ENCODE results near the gene RARB. TPM values are rescaled to one million over a fixed set of nuclear protein-coding genes. Genes with fewer than 3 reads are reported as not detected.

Gene RARB
- total RNA-seq, 2 donors from 2014 or later, result 15.2 to 22.8 TPM

- no peaks in the 10 kb centered on the region for H3K36me3 ChIP-seq
- no peaks in the 10 kb centered on the region for H3K9me3 ChIP-seq
- no peak for TF ChIP-seq CTCF (IDR thresholded peaks at IDR 0.05)
- H3K27me3 ChIP-seq, result no peaks in the 10 kb centered on the region
- H3K27ac ChIP-seq, result peak overlapping the region; percentile 87 to 94
- peaks cover 0 to 28% of the 10 kb centered on the region in 2 donors for H3K4me1 ChIP-seq
- H3K4me3 ChIP-seq, result peak overlapping the region; percentile 59 to 71
- DNase-seq (ENCODE audit: low spot score), result no peak
These were observed 799 bp downstream of the RARB start for GRCh38 chr3:25428789-25429335.

DNA sequence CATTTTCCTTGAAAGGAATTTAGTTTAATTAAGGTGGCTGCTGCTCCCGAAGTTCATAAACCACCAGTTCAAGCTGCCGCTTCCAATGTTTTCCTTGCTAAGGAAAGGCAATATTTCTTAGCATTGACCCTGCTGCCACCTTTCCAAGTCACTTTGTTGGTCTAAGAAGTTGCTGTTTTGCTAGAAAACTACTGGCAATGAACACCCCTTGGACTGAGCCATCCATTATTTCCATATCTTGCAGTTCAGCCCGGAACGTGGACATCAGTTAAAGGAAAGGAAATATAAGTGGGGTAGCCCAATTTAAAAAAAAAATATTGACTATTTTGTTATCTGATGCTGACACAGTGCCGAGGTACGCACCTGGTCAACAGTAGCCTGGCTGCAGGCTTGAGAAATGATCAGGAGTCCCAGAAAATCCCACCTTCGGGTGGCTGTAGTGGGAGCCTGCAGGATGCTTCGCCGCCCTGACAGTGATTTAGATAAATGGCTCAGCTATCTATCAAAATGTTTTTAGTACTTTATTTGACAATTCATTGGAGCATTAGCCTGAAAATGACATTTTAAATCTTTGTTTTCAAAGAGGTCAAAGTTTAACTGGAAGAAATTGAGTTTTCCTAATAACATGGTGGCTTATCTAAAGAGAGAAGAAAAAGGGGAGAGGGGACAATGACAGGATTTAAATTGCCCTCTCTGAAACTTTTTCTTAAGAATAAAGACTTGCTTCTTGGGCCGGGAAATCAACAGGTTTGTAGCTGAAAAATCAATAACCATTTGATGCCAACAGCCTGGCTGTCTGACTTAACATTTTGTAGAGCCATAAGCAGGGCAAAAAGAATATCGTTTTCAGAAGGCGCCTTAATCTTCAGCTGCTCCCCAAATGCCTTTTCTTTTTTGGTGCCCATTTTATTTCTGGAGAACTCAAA lies 1.6 kb downstream of the RARB start:
- no peak for DNase-seq (ENCODE audit: low spot score)
- no peaks in the 10 kb centered on the region for H3K36me3 ChIP-seq
- H3K27me3 ChIP-seq, result no peaks in the 10 kb centered on the region
- H3K9me3 ChIP-seq, result no peaks in the 10 kb centered on the region
- no peak for TF ChIP-seq CTCF (IDR thresholded peaks at IDR 0.05)
- H3K27ac ChIP-seq, result peak overlapping the region; percentile 87 to 94
- H3K4me3 ChIP-seq, result peak overlapping the region; percentile 59 to 71
- peaks cover 0 to 29% of the 10 kb centered on the region in 2 donors for H3K4me1 ChIP-seq

GRCh38 chr3:25430287-25430934 lies 2.3 kb downstream of the RARB start:
- H3K4me3 ChIP-seq, result peak overlapping the region; percentile 59 to 71
- no peak for DNase-seq (ENCODE audit: low spot score)
- H3K9me3 ChIP-seq, result no peaks in the 10 kb centered on the region
- peaks cover 0 to 29% of the 10 kb centered on the region in 2 donors for H3K4me1 ChIP-seq
- H3K36me3 ChIP-seq, result no peaks in the 10 kb centered on the region
- H3K27ac ChIP-seq, result peak overlapping the region; percentile 87 to 94
- H3K27me3 ChIP-seq, result no peaks in the 10 kb centered on the region
- no peak for TF ChIP-seq CTCF (IDR thresholded peaks at IDR 0.05)

DNA sequence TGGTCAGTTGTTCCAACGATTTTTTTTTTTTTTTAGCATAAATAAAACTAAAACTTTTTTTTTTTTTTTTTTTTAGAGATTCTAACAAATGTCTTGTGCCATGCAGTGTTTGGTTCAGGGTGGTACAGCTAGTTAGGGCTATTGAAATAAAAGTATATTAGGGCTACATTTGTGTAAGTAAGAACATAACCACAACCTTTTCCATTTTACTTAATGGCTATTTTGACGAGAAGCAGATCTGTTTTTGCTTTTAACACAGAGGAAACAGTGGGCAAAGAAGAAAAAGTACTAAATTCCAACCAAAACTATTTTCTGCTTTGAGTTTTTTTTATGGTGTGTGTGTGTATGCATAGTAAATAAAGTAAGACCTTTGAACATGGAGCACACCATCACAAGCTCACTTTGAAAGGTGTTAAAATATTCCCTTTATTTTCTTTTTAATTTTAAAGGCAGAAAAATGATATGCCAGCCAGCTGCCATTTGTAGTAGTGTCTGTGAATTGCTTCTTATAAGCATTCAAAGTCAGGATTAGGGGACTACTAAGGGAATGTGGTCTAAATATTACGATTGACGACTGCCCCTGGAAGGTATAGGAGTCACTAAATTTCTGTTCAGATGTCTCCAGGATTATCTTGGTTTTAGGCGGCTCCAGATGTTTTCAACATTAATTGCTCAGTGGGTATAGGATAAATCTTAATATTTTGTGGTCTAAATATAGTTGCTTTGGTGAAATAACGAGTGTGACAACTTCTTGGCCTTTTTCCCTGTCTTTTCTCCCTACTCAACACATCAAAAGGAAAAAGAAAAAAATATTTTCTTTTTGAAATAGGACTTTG lies 3.1 kb downstream of the RARB start:
- DNase-seq (ENCODE audit: low spot score), result no peak
- Histone ChIP-seq H3K27me3 (no peaks in the 10 kb centered on the region), H3K4me1 (peaks cover 0 to 32% of the 10 kb centered on the region in 2 donors), H3K4me3 (peak overlapping the region; percentile 59 to 71), H3K27ac (peak overlapping the region; percentile 87 to 94), H3K36me3 (no peaks in the 10 kb centered on the region), H3K9me3 (no peaks in the 10 kb centered on the region)
- no peak for TF ChIP-seq CTCF (IDR thresholded peaks at IDR 0.05)

DNA sequence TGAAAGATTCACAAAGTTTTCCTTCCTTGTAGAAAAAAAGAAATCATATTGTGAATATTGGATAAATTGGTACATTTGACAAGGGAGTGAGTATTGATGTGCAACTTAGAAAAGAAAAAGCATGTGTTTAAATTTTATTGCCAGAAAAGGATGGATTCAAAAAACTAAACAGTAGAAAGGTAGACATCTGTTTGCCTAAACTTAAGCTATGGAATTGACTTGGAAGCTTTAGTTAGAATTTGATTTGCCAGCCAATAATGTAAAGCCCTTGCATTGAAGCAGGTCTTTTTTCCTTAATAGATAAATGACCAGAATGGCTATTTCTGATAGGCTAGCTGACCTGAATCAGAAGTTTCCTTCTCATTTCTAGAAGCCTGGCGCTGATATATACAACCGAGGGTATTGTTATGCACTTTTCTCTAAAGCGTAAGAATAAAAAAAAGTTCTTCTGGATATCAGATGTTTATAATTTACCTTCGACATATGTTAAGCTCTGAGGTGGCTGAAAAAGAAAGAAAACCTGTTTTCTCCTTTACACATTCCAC lies 4.2 kb downstream of the RARB start:
- TF ChIP-seq CTCF (IDR thresholded peaks at IDR 0.05), result no peak
- Histone ChIP-seq H3K36me3 (no peaks in the 10 kb centered on the region), H3K4me1 (peaks cover 0 to 30% of the 10 kb centered on the region in 2 donors), H3K9me3 (no peaks in the 10 kb centered on the region), H3K27ac (peak overlapping the region; percentile 87 to 94), H3K4me3 (peak overlapping the region; percentile 59 to 71), H3K27me3 (no peaks in the 10 kb centered on the region)
- no peak for DNase-seq (ENCODE audit: low spot score)
